ENCODE measurements around the gene NEU3. TPM values are rescaled to one million over a fixed set of nuclear protein-coding genes. Genes with fewer than 3 reads are reported as not detected.
"Not testable (repeated sequence)": the region's sequence is repeated elsewhere in the genome, so short reads cannot be mapped to it uniquely, and the experiment has no call there.

NEU3 gene
- total and polyA plus RNA-seq, 2 of the 4 experiments (the other 2 are of a cell fraction) = 5.5 to 10.6 TPM

- Histone ChIP-seq H2BK5ac (ENCODE audit: low read depth, low read length, poor library complexity, severe bottlenecking) (peak overlapping the region; percentile 53), H3K56ac (ENCODE audit: extremely low read depth, insufficient read depth, low read length) (no peak overlapping the region), H3K9me1 (ENCODE audit: insufficient read depth, low read length) (peaks cover 18% of the 10 kb centered on the region), H3K18ac (ENCODE audit: low read depth, low read length) (no peak overlapping the region), H3K9me3 (ENCODE audit: control insufficient read depth, insufficient read depth, low read length) (no peaks in the 10 kb centered on the region; the same call in 1 of the 2 replicates), H4K8ac (ENCODE audit: low read depth in 2 of 2, low read length in 2 of 2) (no peak overlapping the region), H3K36me3 (ENCODE audit: control insufficient read depth, insufficient read depth, low read length) (no peaks in the 10 kb centered on the region), H3K9ac (ENCODE audit: low read depth, low read length) (no peak overlapping the region), H3K14ac (replicated peaks; ENCODE audit: low read depth, low read length) (no peak overlapping the region), H3K4me2 (ENCODE audit: low read depth, low read length) (peak overlapping the region; percentile 54; the same call in 1 of the 2 replicates), H2AK9ac (replicated peaks; ENCODE audit: low read depth, low read length, poor library complexity) (no peak overlapping the region), H2BK15ac (ENCODE audit: low read depth, low read length) (no peak overlapping the region), H4K91ac (ENCODE audit: insufficient read depth, low read depth, low read length) (no peak overlapping the region), H2BK120ac (ENCODE audit: low read depth, low read length) (no peak overlapping the region; the same call in 1 of the 2 replicates), H2AK5ac (ENCODE audit: low read depth, low read length) (no peak overlapping the region), H3K27me3 (ENCODE audit: control insufficient read depth, insufficient read depth, low read length) (no peaks in the 10 kb centered on the region), H3K4me1 (ENCODE audit: control insufficient read depth, insufficient read depth, low read length) (peaks cover 11% of the 10 kb centered on the region), H4K5ac (ENCODE audit: low read depth, low read length) (no peak overlapping the region), H3K4ac (ENCODE audit: low read depth, low read length) (no peak overlapping the region; the same call in 1 of the 2 replicates), H3K79me1 (ENCODE audit: low read depth in 1 of 2, low read length in 2 of 2) (no peaks in the 10 kb centered on the region), H2AFZ (replicated peaks; ENCODE audit: low read length, poor library complexity) (no peak overlapping the region), H4K20me1 (ENCODE audit: insufficient read depth, low read length) (peaks cover 4% of the 10 kb centered on the region; the same call in 1 of the 2 replicates), H3K23ac (ENCODE audit: low read depth, low read length) (no peak overlapping the region), H2BK20ac (ENCODE audit: low read depth, low read length) (0 out of 2 replicates have a peak overlapping the region, but pooled peaks have one; percentile 59), H3K4me3 (ENCODE audit: insufficient read depth, low read depth, low read length) (no peak overlapping the region), H3K27ac (ENCODE audit: insufficient read depth, low read length) (no peak overlapping the region)
- POLR2A ChIA-PET (ENCODE audit: unreplicated experiment) = no interaction called here
- TF ChIP-seq, protein P1, sequence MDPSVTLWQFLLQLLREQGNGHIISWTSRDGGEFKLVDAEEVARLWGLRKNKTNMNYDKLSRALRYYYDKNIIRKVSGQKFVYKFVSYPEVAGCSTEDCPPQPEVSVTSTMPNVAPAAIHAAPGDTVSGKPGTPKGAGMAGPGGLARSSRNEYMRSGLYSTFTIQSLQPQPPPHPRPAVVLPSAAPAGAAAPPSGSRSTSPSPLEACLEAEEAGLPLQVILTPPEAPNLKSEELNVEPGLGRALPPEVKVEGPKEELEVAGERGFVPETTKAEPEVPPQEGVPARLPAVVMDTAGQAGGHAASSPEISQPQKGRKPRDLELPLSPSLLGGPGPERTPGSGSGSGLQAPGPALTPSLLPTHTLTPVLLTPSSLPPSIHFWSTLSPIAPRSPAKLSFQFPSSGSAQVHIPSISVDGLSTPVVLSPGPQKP (IDR thresholded peaks at IDR 0.05; ENCODE audit: borderline replicate concordance, low read depth, low read length) = no peak
- TF ChIP-seq NFE2L2 (IDR thresholded peaks at IDR 0.05; ENCODE audit: low read depth, low read length) (no peak), CTCF (conservative IDR thresholded peaks at IDR 0.05; ENCODE audit: low read depth, low read length) (peak; percentile 40), FOS (IDR thresholded peaks at IDR 0.05; ENCODE audit: low read depth, low read length) (peak; percentile 62; the same call in 1 of the 2 replicates)
- peak; percentile 95 for DNase-seq
- BruUV-seq (replicated peaks) = no TSS peak
- intact Hi-C loops (cut with micrococcal nuclease) (no loop called here), dilution Hi-C loops (cut with HindIII; ENCODE audit: low sequenced_read_pairs, unreplicated experiment) (no loop called here), in situ Hi-C loops (cut with MboI; ENCODE audit: low sequenced_read_pairs) (no loop called here)
- ATAC-seq (ENCODE audit: low read depth) = peak; percentile 94
- CTCF ChIA-PET = interaction anchor here (0.6 to 1.5 kb wide), 4 partner anchors 9 to 191 kb away, joined by 3 to 10 read pairs (median 5); no protein-coding TSS in a partner anchor
- no CpG with 5 or more reads among the region's 1 CpG for WGBS, 2 experiments (ENCODE audit: extremely low coverage in 2 of 2, insufficient read length in 1 of 2)
Measured at GRCh38 chr11:75014129-75014528, 25.4 kb downstream of the NEU3 start.

- H3K23ac ChIP-seq (ENCODE audit: low read depth, low read length); DNase-seq; H2BK20ac ChIP-seq (ENCODE audit: low read depth, low read length); H4K91ac ChIP-seq (ENCODE audit: insufficient read depth, low read depth, low read length); CTCF ChIA-PET; POLR2A ChIA-PET (ENCODE audit: unreplicated experiment); H4K8ac ChIP-seq (ENCODE audit: low read depth in 2 of 2, low read length in 2 of 2); BruUV-seq (replicated peaks); H3K27me3 ChIP-seq (ENCODE audit: control insufficient read depth, insufficient read depth, low read length); ATAC-seq (ENCODE audit: low read depth); H3K36me3 ChIP-seq (ENCODE audit: control insufficient read depth, insufficient read depth, low read length); H3K9me3 ChIP-seq (ENCODE audit: control insufficient read depth, insufficient read depth, low read length); H3K56ac ChIP-seq (ENCODE audit: extremely low read depth, insufficient read depth, low read length); H3K79me1 ChIP-seq (ENCODE audit: low read depth in 1 of 2, low read length in 2 of 2); dilution Hi-C loops (cut with HindIII; ENCODE audit: low sequenced_read_pairs, unreplicated experiment); H3K18ac ChIP-seq (ENCODE audit: low read depth, low read length); in situ Hi-C loops (cut with MboI; ENCODE audit: low sequenced_read_pairs); H2AK5ac ChIP-seq (ENCODE audit: low read depth, low read length); H3K9me1 ChIP-seq (ENCODE audit: insufficient read depth, low read length); H2AK9ac ChIP-seq (replicated peaks; ENCODE audit: low read depth, low read length, poor library complexity); H2BK15ac ChIP-seq (ENCODE audit: low read depth, low read length); H4K5ac ChIP-seq (ENCODE audit: low read depth, low read length); H2BK120ac ChIP-seq (ENCODE audit: low read depth, low read length); H2BK5ac ChIP-seq (ENCODE audit: low read depth, low read length, poor library complexity, severe bottlenecking); H4K20me1 ChIP-seq (ENCODE audit: insufficient read depth, low read length); H3K27ac ChIP-seq (ENCODE audit: insufficient read depth, low read length); H3K9ac ChIP-seq (ENCODE audit: low read depth, low read length); H3K4me1 ChIP-seq (ENCODE audit: control insufficient read depth, insufficient read depth, low read length); intact Hi-C loops (cut with micrococcal nuclease); H3K14ac ChIP-seq (replicated peaks; ENCODE audit: low read depth, low read length); H3K4me3 ChIP-seq (ENCODE audit: insufficient read depth, low read depth, low read length); H3K4ac ChIP-seq (ENCODE audit: low read depth, low read length); H3K4me2 ChIP-seq (ENCODE audit: low read depth, low read length); H2AFZ ChIP-seq (replicated peaks; ENCODE audit: low read length, poor library complexity): not testable (repeated sequence)
- 80% methylated on average over 1 of the region's 3 CpGs; no CpG with 5 or more reads in 1 of the 2 experiments for WGBS, 2 experiments (ENCODE audit: extremely low coverage in 2 of 2, insufficient read length in 1 of 2)
Measured at GRCh38 chr11:75019200-75019599, 30.5 kb downstream of the NEU3 start.
